Ramos (cell line): Measurements from ENCODE around the gene LARP6.

Experiments used
- in situ Hi-C: fragments of 300-500 bp; cut with MboI; formaldehyde crosslinking; loops from one replicate; pipeline ENCODE4 v1.14.3; 2022; ENCODE audit warnings: low sequenced_read_pairs; ENCODE audit not compliant: unreplicated experiment

LARP6 gene

DNA sequence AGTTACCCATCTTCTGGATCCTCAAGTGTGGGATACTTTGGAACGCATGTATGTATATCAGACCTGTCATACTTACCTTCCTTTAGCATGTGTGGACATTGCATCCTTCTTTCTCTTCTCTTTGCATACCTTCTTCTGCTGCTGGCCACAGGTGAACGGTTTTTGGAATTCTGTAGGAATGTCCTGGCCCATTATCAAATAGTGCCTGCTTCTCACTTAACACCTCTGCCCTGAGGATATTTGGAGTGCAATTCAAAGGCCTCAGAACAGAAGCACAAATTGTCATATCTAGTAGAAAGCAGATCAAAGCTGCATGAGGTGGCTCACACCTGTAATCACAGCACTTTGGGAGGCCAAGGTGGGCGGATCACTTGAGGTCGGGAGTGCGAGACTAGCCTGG lies 56.5 kb downstream of the LARP6 start:
- in situ Hi-C loops, result no loop called here

DNA sequence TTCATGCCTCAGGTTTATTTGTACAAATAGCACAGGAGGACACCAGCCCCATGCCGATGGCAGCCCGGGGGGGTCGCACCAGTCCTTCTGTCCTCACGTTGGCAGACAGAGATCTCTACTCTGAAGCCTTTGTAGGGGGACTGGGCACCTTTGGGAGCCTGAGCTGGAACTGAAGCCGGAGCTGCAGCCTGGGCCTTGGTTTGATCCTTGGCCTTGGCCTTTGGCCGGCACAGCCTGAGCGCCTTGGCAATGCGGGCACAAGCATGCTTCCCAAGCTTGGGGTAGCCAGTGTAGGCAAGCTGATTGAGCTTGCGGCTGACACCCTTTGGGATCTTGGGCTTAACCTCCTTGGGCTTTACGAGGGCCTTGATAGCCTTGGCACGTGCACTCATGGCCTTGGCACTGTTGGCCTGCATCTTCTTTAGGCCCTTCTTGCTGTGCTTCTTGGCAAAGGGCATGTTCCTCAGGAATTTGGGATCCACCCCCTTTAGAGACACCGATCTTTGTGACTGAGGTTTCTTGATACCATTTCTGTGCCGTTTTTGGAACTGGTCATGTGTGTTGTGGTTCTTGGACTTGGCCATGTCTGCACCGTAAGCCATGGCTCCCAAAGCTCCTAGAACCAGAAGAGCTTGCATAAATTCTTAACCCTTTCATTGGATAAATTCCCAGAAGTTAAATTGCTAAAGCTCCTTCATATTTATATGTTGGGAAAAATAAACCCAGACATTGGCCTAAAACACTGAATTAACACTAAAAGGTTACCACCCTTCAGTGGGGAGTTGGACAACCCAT lies 57.2 kb downstream of the LARP6 start:
- in situ Hi-C loops, result no loop called here

DNA sequence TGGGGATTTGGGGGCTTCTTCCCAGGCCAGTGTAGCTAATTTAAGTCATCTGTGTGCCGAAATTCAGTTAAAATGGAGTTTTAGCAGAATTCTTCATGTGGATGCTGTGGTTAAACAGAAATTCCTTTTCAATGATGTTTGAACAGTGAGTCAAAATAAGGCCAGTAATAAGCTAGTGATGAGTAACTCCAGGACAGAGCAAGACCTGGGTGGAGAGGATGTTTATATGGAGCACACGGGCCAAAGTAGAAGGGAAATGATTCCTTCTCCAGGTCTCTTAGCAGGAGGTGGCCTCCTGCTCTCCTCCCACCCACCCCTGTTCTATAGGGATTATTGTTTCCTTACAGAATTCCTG lies 58.7 kb downstream of the LARP6 start:
- in situ Hi-C loops, result no loop called here

DNA sequence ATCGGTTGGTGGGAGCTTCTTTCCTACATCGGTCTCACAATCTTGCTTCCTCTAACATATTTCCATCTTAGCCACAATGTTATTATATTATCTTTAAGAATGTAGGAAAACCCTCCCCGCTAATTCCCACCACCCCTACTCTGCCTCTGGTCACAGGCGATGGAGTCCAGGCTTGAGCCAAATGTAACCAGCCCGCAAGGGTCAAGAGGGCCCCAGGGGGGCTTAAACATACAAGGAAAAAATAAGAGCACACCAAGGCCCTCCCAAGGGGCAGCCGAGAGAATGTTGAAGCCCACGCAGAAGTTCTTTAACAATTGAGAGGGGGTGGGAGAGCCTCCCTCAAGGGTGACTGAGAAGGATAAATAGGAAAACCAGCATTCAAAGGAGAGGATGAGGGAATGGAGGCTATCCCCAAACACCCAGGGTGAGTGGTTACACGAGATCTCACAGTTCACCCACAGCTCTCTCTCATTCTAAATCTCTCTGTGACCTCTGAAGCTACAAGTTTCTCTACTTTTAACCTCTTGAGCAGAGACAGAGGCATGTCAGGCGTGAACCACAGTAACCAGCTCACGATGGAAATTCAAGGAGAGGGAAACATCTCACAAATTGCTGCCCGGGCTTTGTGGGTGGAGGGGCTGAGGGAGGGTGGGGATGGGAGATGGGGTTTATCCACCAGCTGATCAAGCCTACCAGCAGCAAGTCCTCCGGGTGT lies 59.2 kb downstream of the LARP6 start:
- in situ Hi-C loops, result no loop called here

DNA sequence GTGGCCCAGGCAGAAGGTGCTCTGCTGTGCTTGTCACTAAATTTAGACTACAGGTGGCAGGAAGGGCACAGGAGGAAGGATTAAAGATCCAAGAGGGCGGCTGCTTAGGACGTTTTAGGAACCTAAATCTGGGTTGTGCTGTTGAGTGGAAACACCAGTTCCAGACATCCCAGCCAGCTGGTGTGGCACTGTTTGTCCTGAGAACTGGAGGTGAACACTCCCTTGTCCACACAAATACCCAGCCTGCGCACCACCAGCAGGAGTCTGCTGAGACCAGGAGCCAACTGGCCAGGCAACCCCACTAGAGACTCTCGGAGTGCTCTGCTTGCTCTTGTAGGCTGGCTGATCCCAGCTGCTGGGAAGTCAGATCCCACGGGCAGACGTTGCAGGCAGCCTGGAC lies 60.3 kb downstream of the LARP6 start:
- in situ Hi-C loops, result no loop called here

DNA sequence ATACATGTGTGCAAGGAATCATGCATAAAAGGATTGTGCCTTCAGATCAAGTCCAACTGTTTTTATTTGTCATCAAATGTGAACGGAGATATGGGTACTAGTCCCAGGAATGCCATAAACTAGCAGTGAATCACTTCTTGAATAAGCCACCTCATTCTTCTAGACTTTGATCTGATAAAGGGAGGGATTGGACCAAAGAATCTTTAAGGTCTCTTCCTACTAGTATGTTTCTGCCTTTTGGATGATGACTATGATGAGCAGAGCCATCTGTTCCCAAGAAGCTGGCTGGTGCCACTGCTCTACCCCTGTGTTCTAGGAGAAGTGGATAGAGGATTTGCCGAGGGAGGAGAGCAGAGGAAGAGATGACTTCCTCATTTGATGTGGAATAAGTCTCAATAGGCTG lies 61.8 kb downstream of the LARP6 start:
- in situ Hi-C loops, result no loop called here

DNA sequence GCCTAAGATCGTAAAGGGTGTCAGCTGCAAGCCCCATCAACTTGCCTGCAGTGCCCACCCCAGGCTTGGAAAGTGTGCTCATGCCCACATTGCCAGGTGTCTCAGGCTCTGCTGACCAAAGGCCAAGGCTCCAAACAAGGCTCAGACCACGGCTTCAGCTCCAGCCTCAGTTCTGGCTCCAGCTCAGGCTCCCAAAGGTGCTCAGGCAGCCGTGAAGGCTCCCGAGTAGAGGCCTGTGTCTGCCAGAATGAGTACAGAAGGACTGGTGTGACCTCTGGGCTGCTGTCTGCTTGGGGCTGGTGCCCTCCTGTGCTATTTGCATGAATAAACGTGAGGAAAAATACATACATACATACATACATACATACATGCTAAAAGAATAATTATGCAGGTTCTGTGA lies 62.7 kb downstream of the LARP6 start:
- in situ Hi-C loops, result no loop called here

DNA sequence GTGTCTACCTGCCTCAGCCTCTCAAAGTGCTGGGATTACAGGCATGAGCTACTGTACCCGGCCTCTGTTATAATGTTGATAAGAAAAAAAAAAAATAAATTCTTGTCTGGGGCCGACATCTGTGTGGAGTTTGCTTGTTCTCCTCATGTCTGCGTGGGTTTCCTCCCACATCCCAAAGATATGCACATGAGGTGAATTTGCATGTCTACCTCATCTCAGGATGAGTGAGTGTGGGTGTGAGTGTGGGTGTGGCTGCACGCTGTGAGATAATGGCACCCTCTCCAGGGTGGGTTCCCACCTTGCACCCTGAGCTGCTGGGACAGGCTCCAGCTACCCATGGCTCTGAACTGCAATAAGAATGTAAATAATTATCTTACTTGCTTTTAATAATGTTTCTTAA lies 64.7 kb downstream of the LARP6 start:
- in situ Hi-C loops, result no loop called here

DNA sequence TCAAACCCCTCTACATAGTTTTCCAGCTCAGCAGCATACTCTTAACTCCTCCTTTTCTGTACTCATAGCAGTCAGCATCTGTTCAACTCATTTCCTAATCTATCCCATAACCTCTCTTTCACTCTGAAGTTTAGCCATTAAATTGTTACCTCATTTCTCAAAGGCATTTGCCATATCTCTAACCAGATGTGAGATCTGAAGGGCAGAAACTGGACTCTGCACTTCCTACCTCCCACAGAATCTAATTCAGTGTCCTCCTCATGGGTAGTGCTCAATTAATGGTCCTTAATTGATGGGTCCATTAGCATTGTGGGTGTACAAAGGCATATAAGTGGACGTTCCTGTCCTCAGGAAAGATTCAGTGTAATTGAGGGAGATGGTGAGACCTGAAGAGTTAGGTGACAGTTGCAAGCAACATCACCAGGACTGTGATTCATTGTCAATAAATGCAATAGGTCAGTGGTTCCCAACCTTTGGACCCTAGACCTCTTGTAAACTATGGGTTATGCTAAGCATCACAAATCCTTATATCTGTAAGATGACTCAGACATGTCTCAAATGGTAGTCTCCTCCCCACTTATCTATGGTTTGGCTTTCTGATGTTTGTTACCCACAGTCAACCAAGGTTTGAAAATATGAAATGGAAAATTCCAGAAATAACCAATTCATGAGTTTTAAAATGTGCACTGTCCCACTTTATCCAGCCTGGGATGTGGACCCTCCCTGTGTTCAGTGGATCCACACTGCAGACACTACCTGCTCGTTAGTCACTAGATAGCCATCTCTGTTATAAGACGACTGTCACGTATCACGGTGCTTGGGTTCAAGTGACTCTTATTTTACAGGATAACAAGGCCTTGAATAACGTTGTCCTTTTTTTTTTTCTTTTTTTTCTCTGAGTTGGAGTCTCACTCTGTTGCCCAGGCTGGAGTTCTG lies 65.6 kb downstream of the LARP6 start:
- in situ Hi-C loops, result no loop called here

DNA sequence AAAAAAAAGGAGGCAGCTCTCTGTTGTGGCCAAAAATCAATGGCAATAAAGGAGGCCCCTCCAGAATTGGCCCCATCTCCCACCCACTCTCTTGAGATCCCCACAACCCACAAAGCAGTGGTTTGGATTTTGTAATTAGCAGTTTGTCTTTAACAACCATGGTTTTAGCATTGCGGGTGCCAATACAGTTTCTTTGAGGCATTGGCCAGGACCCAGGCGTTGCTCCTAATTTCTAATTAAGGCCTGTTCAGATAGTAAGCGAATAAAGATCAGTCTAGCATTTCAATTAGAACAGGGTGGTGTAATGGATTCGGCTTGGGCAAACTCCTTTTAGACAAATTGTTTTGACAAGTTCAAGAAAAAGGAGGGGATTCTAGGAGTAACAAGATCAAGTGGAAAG lies 67.0 kb downstream of the LARP6 start:
- in situ Hi-C loops, result no loop called here

DNA sequence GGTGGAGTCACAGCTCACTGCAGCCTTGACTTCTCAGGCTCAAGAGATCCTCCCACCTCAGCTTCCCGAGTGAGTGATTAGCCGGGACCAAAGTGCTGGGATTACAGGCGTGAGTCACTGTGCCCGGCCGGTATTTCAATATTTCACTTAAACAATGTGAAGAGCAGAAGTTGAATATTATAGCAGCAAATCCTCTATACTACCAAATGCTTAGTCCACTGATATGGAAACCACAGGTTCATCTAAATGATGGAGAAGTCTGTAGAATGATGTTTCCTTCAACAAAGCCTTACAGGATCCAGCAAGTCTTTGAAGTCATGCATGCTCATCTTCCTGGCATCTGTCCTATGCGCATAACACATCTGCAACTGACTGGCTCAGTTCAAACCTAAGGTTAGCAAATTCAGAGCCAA lies 70.3 kb downstream of the LARP6 start:
- in situ Hi-C loops, result no loop called here

DNA sequence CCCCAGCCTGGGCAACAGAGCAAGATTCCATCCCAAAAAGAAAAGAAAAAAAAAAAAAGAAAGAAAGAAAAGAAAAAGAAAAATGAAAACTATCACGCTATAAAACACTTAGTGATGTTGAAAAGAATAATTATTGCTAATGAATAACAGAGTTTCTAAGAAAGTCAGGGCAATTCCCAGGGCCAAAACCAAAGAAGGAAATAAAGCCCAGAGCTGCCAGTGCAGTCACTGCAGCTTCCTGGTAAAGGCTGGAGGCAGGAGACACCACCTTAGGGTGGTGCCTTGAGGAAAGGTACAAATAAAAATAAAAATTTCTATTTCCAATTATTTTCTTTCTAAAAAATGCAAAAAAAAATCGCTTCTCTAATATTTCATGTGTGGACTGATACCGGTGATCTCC lies 70.9 kb downstream of the LARP6 start:
- in situ Hi-C loops, result no loop called here

DNA sequence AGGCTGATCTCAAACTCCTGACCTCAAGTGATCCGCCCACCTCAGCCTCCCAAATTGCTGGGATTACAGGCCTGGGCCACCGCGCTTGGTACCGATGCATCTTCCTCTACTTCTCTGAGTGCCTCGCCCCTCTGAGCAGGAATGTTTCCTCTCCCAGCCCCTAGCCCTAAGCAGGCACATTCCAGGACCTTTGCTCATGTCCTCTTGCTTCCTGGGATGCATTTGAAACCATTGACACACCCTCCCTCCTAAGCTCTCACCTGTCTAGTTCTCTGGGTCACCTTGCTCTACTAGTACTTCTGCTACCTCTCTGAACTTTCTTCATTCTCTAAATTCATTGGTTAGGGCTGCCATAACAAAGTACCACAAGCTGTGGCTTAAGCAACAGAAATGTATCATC lies 72.7 kb downstream of the LARP6 start:
- in situ Hi-C loops, result no loop called here
